H1 (cell line): ENCODE results near the gene GSG1L2.

Experiments used
- CTCF ChIP-seq, 3 experiments: IDR thresholded peaks; 1 replicate in 2 of 3; 2 replicates in 1 of 3; pipeline versions ENCODE4 v1.5.1 to v1.6.1; 2011; ENCODE audit warnings: low read length in 3 of 3, mild to moderate bottlenecking in 3 of 3, inconsistent platforms in 2 of 3, low read depth in 1 of 3, moderate library complexity in 1 of 3; ENCODE audit not compliant: insufficient read depth in 1 of 3; ENCODE audit errors: control extremely low read depth in 1 of 3
- GABPA ChIP-seq: IDR thresholded peaks from 2 replicates; pipeline ENCODE4 v1.6.1; 2011; ENCODE audit warnings: mild to moderate bottlenecking, low read length, moderate library complexity, borderline replicate concordance; ENCODE audit not compliant: insufficient read depth
- POLR2AphosphoS5 ChIP-seq: IDR thresholded peaks from 2 replicates; pipeline ENCODE4 v1.6.1; 2011; ENCODE audit warnings: low read depth, low read length
- RAD21 ChIP-seq, 2 experiments: IDR thresholded peaks in 1 of 2; conservative IDR thresholded peaks in 1 of 2; 2 replicates each; pipeline ENCODE4 v1.6.1; 2011; ENCODE audit warnings: low read depth in 2 of 2, low read length in 2 of 2, improper control_type of control experiment in 1 of 2, inconsistent platforms in 1 of 2, mild to moderate bottlenecking in 1 of 2, moderate library complexity in 1 of 2
- SP1 ChIP-seq: IDR thresholded peaks from 2 replicates; pipeline ENCODE4 v1.6.1; 2011; ENCODE audit warnings: low read depth, low read length

- TF ChIP-seq SP1 (no peak), RAD21 (IDR thresholded peaks at IDR 0.05 in 1 of 2, conservative IDR thresholded peaks at IDR 0.05 in 1 of 2; ENCODE audit: low read depth in 2 of 2, low read length in 2 of 2) (peak; percentile 11 to 32; a peak in 3 of 4 replicates), POLR2AphosphoS5 (no peak), GABPA (no peak), CTCF (IDR thresholded peaks at IDR 0.05; ENCODE audit: control extremely low read depth in 1 of 3, insufficient read depth in 1 of 3, low read depth in 1 of 3, low read length in 3 of 3) (peak; percentile 47 to 63 (median 54))
Observed at GRCh38 chr17:9839433-9839832, 17.6 kb upstream of the GSG1L2 start.
